Stomach (tissue), 9 donors: ENCODE data around the gene ZNF883. TPM values are rescaled to one million over a fixed set of nuclear protein-coding genes. Genes with fewer than 3 reads are reported as not detected.

Source experiments
- DNase-seq, 2 donors: peaks; one replicate each; pipeline versions ENCODE4 v3.0.0 to v3.0.0-alpha.2; 2013 to 2019
- H3K27ac ChIP-seq, 5 donors: fragments of 200-600 bp in 4 of 5; sonication (generic) in 4 of 5; one replicate each; pipeline ENCODE4 v1.5.1; 2013 to 2019; ENCODE audit warnings: mild to moderate bottlenecking in 1 of 5, moderate library complexity in 1 of 5
- H3K27me3 ChIP-seq, 3 donors: fragments of 200-600 bp; sonication (generic); one replicate each; pipeline ENCODE4 v1.5.1; 2017 to 2019; ENCODE audit warnings: mixed run types in 1 of 3
- H3K36me3 ChIP-seq, 4 donors: fragments of 200-600 bp; sonication (generic); 1 replicate in 3 of 4; 2 replicates in 1 of 4; pipeline ENCODE4 v1.5.1; 2016 to 2019
- H3K4me1 ChIP-seq, 4 donors: fragments of 200-600 bp; sonication (generic); one replicate each; pipeline ENCODE4 v1.5.1; 2016 to 2019
- H3K4me3 ChIP-seq, 4 donors: fragments of 200-600 bp; sonication (generic) in 3 of 4; one replicate each; pipeline ENCODE4 v1.5.1; 2016 to 2019; ENCODE audit warnings: mild to moderate bottlenecking in 1 of 4
- H3K9me3 ChIP-seq, 4 donors: fragments of 200-600 bp; sonication (generic); one replicate each; pipeline ENCODE4 v1.5.1; 2016 to 2019
- EP300 ChIP-seq: sonication (generic); formaldehyde crosslinking; IDR thresholded peaks from one replicate; pipeline ENCODE4 v1.6.1; 2017; ENCODE audit warnings: antibody characterized with exemption
- POLR2A ChIP-seq, 4 donors: fragments of 450-650 bp; IDR thresholded peaks; one replicate each; pipeline ENCODE4 v1.6.1; 2016; ENCODE audit warnings: antibody characterized with exemption in 4 of 4, control low read depth in 2 of 4, mild to moderate bottlenecking in 1 of 4, moderate library complexity in 1 of 4
- POLR2AphosphoS5 ChIP-seq, 3 donors: sonication (generic); formaldehyde crosslinking; IDR thresholded peaks; one replicate each; pipeline ENCODE4 v1.6.1; 2016; ENCODE audit warnings: antibody characterized with exemption in 3 of 3
- WGBS, 5 donors: extraction: QIAGEN DNeasy Blood & Tissue Kit in 3 of 5; methylation state at CpG; one replicate each; pipeline versions ENCODE4 v1.1.5 to v1.1.7; 2013 to 2018; 5-methylcytosine and 5-hydroxymethylcytosine counted together
- intact Hi-C: fragments of 100-400 bp; cut with DNase I; formaldehyde crosslinking; loops from one replicate; pipeline ENCODE4 v1.15.1; 2023; ENCODE audit warnings: low total_unique reads
- polyA plus RNA-seq, 3 donors: library from polyadenylated mRNA; stranded (reverse); fragments of 200-250 nt; gene quantifications; one replicate each; pipeline ENCODE4 v1.2.3, GENCODE V29; 2013
- total RNA-seq, 5 donors: library from RNA; depleted of rRNA; stranded (reverse); fragments of >200 nt; gene quantifications; one replicate each; pipeline versions ENCODE4 v1.1.0 to v1.2.3, GENCODE V29; 2014 to 2016
- TF ChIP-seq, protein P1 (sequence below), 7 experiments: fragments of 450-650 bp in 4 of 7; fragments of 200-600 bp in 3 of 7; sonication (generic) in 3 of 7; IDR thresholded peaks; one replicate each; pipeline ENCODE4 v1.5.1; 2016 to 2019; ENCODE audit warnings: antibody characterized with exemption in 7 of 7, control low read depth in 2 of 7, mild to moderate bottlenecking in 1 of 7
- donor health status: healthy with polysubstance abuse.
- donor health status: Bipolar disorder and iron deficiency.
- donor health status: healthy.

ZNF883 gene
- total and polyA plus RNA-seq, 8 donors: 0.92 to 9.0 (median 1.1) TPM; not detected in 3

DNA sequence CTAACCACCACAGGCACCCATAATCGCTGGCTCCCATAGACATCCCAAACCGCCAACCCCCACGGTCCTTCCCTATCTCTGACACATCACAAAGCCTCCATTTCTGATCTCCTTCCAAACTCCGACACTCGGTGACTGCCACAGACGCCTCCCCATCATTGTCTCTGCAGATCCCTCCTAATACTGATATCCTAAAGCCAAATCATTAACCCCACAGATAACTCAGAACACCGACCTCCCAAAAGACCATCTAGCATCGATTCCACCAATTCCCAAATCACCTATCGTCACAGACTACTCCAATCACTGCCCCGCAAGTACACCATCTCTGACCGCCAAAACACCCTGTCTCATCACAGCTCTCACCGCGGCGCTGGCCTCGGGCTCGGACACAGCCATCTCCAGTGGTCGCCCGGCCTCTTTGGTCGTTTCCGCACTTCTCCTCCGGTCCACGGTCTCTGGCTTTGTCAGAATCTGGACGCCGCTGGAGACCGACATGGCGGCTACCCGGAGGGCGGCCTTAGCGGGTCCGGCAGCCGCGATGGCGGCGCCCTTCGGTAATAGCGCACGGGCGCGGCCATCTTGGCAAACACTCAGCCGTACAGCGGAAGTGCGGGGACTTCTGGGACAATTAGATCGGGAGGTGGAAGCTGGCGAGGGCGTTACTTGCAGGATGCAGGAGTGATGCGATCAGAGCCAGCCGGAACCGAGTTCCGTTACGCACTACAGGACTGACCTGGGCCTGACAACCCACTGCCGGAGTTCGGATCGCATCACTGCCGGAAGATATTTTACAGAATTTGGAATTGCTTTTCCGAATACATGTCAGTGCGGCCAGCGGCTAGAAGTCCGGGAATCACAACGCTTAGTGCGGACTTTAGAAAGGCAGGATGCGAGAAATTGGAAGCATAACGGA is 44.5 kb upstream of the ZNF883 start, which contains the start of gene ZFP37:
TSS of gene ZFP37 (minus strand) at position 534 of the 916 bp plus-strand sequence. CDS start at position 498, 36 bp downstream.
- H3K27me3 ChIP-seq: peaks cover 8 to 37% (median 15%) of the 10 kb centered on the region in 3 donors
- peak within 1 kb of the TSS in 4 of 5 donors; percentile 63 to 82 (median 76) for H3K27ac ChIP-seq
- TF ChIP-seq POLR2AphosphoS5 (IDR thresholded peaks at IDR 0.05) (peak; percentile 60 to 82 (median 79)), POLR2A (IDR thresholded peaks at IDR 0.05) (no peak), EP300 (no peak)
- TF ChIP-seq, protein P1, sequence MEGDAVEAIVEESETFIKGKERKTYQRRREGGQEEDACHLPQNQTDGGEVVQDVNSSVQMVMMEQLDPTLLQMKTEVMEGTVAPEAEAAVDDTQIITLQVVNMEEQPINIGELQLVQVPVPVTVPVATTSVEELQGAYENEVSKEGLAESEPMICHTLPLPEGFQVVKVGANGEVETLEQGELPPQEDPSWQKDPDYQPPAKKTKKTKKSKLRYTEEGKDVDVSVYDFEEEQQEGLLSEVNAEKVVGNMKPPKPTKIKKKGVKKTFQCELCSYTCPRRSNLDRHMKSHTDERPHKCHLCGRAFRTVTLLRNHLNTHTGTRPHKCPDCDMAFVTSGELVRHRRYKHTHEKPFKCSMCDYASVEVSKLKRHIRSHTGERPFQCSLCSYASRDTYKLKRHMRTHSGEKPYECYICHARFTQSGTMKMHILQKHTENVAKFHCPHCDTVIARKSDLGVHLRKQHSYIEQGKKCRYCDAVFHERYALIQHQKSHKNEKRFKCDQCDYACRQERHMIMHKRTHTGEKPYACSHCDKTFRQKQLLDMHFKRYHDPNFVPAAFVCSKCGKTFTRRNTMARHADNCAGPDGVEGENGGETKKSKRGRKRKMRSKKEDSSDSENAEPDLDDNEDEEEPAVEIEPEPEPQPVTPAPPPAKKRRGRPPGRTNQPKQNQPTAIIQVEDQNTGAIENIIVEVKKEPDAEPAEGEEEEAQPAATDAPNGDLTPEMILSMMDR (IDR thresholded peaks at IDR 0.05): no peak
- peaks cover 17 to 89% (median 81%) of the 10 kb centered on the region in 4 donors for H3K9me3 ChIP-seq
- H3K4me3 ChIP-seq: peak within 1 kb of the TSS; percentile 51 to 70 (median 62)
- H3K4me1 ChIP-seq: peaks cover 0 to 12% (median 11%) of the 10 kb centered on the region in 4 donors
- intact Hi-C loops: no loop called here
- 3 to 6% (median 4%) methylated on average over 47 to 62 of the region's 62 CpGs for WGBS, 5 donors
- H3K36me3 ChIP-seq: peaks cover 0 to 26% (median 0%) of the 10 kb centered on the region in 4 donors
- peak; percentile 87 to 98 for DNase-seq

DNA sequence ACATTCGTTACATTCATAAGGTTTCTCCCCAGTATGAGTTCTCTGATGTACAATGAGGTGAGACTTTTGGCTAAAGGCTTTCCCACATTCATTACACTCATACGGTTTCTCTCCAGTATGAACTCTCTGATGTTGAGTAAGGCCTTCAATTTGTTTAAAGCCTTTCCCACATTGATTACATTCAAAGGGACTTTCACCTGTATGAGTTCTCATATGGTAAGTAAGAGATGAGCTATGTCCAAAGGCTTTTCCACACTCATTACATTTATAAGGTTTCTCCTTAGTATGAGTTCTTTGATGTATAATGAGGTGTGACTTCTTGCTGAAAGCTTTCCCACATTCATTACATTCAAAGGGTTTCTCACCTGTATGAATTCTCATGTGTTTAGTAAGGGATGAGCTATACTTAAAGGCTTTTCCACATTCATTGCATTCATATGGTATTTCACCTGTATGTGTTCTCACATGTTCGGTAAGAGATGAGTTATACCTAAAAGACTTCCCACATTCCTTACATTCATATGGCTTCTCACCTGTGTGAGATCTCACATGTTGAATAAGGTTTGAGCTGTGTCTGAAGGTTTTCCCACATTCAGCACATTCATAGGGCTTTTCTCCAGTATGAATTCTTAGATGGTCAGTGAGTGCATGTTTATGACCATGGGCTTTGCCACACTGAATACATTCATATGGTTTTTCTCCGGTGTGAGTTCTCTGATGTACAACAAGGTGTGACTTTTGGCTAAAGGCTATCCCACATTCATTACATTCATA is 31.1 kb upstream of the ZNF883 start:
- intact Hi-C loops: no loop called here
- Histone ChIP-seq H3K4me3 (no peak overlapping the region), H3K9me3 (peaks cover 65 to 100% (median 99%) of the 10 kb centered on the region in 4 donors), H3K27me3 (no peaks in the 10 kb centered on the region), H3K27ac (no peak overlapping the region), H3K36me3 (peaks cover 37 to 71% (median 51%) of the 10 kb centered on the region in 4 donors), H3K4me1 (no peaks in the 10 kb centered on the region)
- DNase-seq: no peak
- TF ChIP-seq POLR2A (IDR thresholded peaks at IDR 0.05) (no peak), EP300 (no peak), POLR2AphosphoS5 (IDR thresholded peaks at IDR 0.05) (no peak)
- TF ChIP-seq, protein P1 (IDR thresholded peaks at IDR 0.05): no peak
- 94 to 95% (median 95%) methylated on average over 4 of the region's 4 CpGs for WGBS, 5 donors

DNA sequence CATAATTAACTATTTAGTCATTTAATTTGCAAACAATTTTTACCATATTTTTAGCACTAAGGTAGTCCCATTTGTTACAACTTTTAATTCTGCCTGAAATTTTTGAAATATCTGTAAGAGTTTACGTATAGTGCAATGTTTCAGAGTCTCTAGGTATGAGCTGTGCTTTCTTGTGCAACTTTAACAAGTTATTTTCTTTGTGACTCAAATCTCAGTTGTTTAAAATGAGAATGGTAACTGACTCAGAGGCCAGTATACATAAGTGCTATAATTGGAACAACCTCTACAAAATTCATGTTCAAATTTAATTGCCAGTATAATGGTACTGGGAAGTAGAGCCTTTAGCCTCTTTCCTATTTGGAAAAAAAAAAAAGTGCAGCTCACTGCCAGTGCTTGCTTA is 14.2 kb upstream of the ZNF883 start:
- Histone ChIP-seq H3K9me3 (peaks cover 12 to 90% (median 74%) of the 10 kb centered on the region in 4 donors), H3K4me1 (no peaks in the 10 kb centered on the region), H3K4me3 (no peak overlapping the region), H3K36me3 (peaks cover 0 to 28% (median 0%) of the 10 kb centered on the region in 4 donors), H3K27ac (no peak overlapping the region), H3K27me3 (no peaks in the 10 kb centered on the region)
- no peak for DNase-seq
- intact Hi-C loops: no loop called here
- TF ChIP-seq POLR2AphosphoS5 (IDR thresholded peaks at IDR 0.05) (no peak), EP300 (no peak), POLR2A (IDR thresholded peaks at IDR 0.05) (no peak)
- TF ChIP-seq, protein P1 (IDR thresholded peaks at IDR 0.05): no peak
- 51 to 74% (median 62%) methylated on average over 1 of the region's 1 CpG for WGBS, 5 donors

DNA sequence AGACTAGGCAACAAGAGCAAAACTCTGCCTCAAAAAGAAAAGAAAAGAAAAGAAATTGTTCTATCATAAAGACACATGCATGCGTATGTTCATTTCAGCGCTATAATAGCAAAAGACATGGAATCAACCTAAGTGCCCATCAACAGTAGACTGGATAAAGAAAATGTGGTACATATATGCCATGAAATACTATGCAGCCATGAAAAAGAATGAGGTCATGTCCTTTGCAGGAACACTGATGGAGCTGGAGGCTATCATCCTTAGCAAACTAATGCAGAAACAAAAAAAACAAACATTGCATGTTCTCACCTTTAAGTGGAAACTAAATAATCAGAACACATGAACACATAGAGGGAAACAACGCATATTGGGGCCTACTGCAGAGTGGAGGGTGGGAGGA is 6.3 kb upstream of the ZNF883 start:
- no peaks in the 10 kb centered on the region for H3K4me1 ChIP-seq
- no peaks in the 10 kb centered on the region for H3K36me3 ChIP-seq
- intact Hi-C loops: no loop called here
- no peak overlapping the region for H3K27ac ChIP-seq
- TF ChIP-seq POLR2AphosphoS5 (IDR thresholded peaks at IDR 0.05) (no peak), EP300 (no peak), POLR2A (IDR thresholded peaks at IDR 0.05) (no peak)
- TF ChIP-seq, protein P1 (IDR thresholded peaks at IDR 0.05): no peak
- 88 to 97% (median 95%) methylated on average over 3 of the region's 3 CpGs; no CpG with 5 or more reads in 1 of the 5 donors for WGBS, 5 donors
- no peak for DNase-seq
- no peaks in the 10 kb centered on the region for H3K27me3 ChIP-seq
- H3K9me3 ChIP-seq: peaks cover 2 to 94% (median 47%) of the 10 kb centered on the region in 4 donors
- H3K4me3 ChIP-seq: no peak overlapping the region
